ENCODE results near the gene SLC8B1.

SLC8B1 gene

GRCh38 chr12:113296557-113297213, 38.2 kb downstream of the SLC8B1 start:
- DNase-seq (ENCODE audit: low read depth in 2 of 3, low spot score in 1 of 3) = no peak

- DNase-seq (ENCODE audit: low read depth in 2 of 3, low spot score in 1 of 3) = no peak
Observed at GRCh38 chr12:113295886-113296556, 38.9 kb downstream of the SLC8B1 start.

GRCh38 chr12:113293100-113293499, 41.8 kb downstream of the SLC8B1 start:
- no peak for DNase-seq (ENCODE audit: low read depth in 2 of 3, low spot score in 1 of 3)

GRCh38 chr12:113292547-113292946, 42.4 kb downstream of the SLC8B1 start:
- no peak for DNase-seq (ENCODE audit: low read depth in 2 of 3, low spot score in 1 of 3)

- DNase-seq (ENCODE audit: low read depth in 2 of 3, low spot score in 1 of 3) = no peak
Observed at GRCh38 chr12:113292091-113292490, 42.8 kb downstream of the SLC8B1 start.

GRCh38 chr12:113291586-113291985, 43.3 kb downstream of the SLC8B1 start:
- no peak for DNase-seq (ENCODE audit: low read depth in 2 of 3, low spot score in 1 of 3)

GRCh38 chr12:113290506-113290905, 44.4 kb downstream of the SLC8B1 start:
- DNase-seq (ENCODE audit: low read depth in 2 of 3, low spot score in 1 of 3) = no peak

- no peak for DNase-seq (ENCODE audit: low read depth in 2 of 3, low spot score in 1 of 3)
Observed at GRCh38 chr12:113289361-113289760, 45.5 kb downstream of the SLC8B1 start.

- DNase-seq (ENCODE audit: low read depth in 2 of 3, low spot score in 1 of 3) = no peak
Observed at GRCh38 chr12:113287899-113288282, 47.0 kb downstream of the SLC8B1 start.

- no peak for DNase-seq (ENCODE audit: low read depth in 2 of 3, low spot score in 1 of 3)
Observed at GRCh38 chr12:113287146-113287898, 47.6 kb downstream of the SLC8B1 start.

- no peak for DNase-seq (ENCODE audit: low read depth in 2 of 3, low spot score in 1 of 3)
Observed at GRCh38 chr12:113286712-113287111, 48.2 kb downstream of the SLC8B1 start.

GRCh38 chr12:113285679-113286610, 49.0 kb downstream of the SLC8B1 start:
- no peak for DNase-seq (ENCODE audit: low read depth in 2 of 3, low spot score in 1 of 3)

- DNase-seq (ENCODE audit: low read depth in 2 of 3, low spot score in 1 of 3) = no peak
Observed at GRCh38 chr12:113284751-113285150, 50.2 kb downstream of the SLC8B1 start.

GRCh38 chr12:113278633-113279032, 56.3 kb downstream of the SLC8B1 start:
- no peak for DNase-seq (ENCODE audit: low read depth in 2 of 3, low spot score in 1 of 3)

- no peak for DNase-seq (ENCODE audit: low read depth in 2 of 3, low spot score in 1 of 3)
Observed at GRCh38 chr12:113278141-113278540, 56.8 kb downstream of the SLC8B1 start.

- no peak for DNase-seq (ENCODE audit: low read depth in 2 of 3, low spot score in 1 of 3)
Observed at GRCh38 chr12:113277511-113277910, 57.4 kb downstream of the SLC8B1 start.

- no peak for DNase-seq (ENCODE audit: low read depth in 2 of 3, low spot score in 1 of 3)
Observed at GRCh38 chr12:113276946-113277500, 57.9 kb downstream of the SLC8B1 start.

- no peak for DNase-seq (ENCODE audit: low read depth in 2 of 3, low spot score in 1 of 3)
Observed at GRCh38 chr12:113276306-113276705, 58.6 kb downstream of the SLC8B1 start.

GRCh38 chr12:113274848-113275247, 60.1 kb downstream of the SLC8B1 start:
- DNase-seq (ENCODE audit: low read depth in 2 of 3, low spot score in 1 of 3) = no peak

GRCh38 chr12:113273053-113273725, 61.7 kb downstream of the SLC8B1 start:
- DNase-seq (ENCODE audit: low read depth in 2 of 3, low spot score in 1 of 3) = no peak

Measured in stimulated activated CD4-positive, alpha-beta T cell treated with anti-CD3 and anti-CD28 coated beads, Interleukin-12 subunit alpha, Interleukin-12 subunit beta, amount 100 ng/mL, for 48 hours (primary cell).